Adrenal gland (tissue), 5 donors: Measurements from ENCODE around the gene FGD4.

Source experiments
- POLR2A ChIP-seq, 2 donors: fragments of 450-650 bp; IDR thresholded peaks; one replicate each; pipeline ENCODE4 v1.6.1; 2017; ENCODE audit warnings: antibody characterized with exemption in 2 of 2, mild to moderate bottlenecking in 2 of 2, moderate library complexity in 1 of 2
- TF ChIP-seq, protein P1 (sequence below), 6 experiments: fragments of 450-650 bp in 4 of 6; fragments of 200-600 bp in 2 of 6; sonication (generic) in 1 of 6; IDR thresholded peaks; 1 replicate in 5 of 6; 2 replicates in 1 of 6; pipeline versions ENCODE4 v1.5.1 to v1.8.0; 2016 to 2021; ENCODE audit warnings: antibody characterized with exemption in 6 of 6, mild to moderate bottlenecking in 2 of 6, moderate library complexity in 1 of 6
- donor health status: DM: no; HTN: no; CAD: no.

DNA sequence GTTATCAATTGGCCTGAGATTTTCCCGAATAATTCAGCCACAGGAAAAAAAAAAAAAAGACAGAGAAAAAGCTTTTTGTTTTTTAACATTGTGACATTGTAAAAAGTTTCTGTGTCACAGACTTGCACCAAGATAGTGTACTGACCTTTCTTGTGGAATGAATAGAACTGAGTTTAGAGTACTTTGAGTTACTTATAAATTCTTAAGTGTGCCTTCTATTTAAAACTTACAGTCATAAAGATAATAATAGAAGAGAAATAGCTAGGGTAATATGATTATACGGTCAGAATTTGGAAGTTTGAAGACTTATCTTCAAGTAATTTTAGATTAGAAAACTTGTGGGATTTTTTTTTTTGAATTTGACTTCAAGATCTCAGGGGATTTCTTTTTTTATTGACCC is 88.8 kb downstream of the FGD4 start:
- TF ChIP-seq, protein P1, sequence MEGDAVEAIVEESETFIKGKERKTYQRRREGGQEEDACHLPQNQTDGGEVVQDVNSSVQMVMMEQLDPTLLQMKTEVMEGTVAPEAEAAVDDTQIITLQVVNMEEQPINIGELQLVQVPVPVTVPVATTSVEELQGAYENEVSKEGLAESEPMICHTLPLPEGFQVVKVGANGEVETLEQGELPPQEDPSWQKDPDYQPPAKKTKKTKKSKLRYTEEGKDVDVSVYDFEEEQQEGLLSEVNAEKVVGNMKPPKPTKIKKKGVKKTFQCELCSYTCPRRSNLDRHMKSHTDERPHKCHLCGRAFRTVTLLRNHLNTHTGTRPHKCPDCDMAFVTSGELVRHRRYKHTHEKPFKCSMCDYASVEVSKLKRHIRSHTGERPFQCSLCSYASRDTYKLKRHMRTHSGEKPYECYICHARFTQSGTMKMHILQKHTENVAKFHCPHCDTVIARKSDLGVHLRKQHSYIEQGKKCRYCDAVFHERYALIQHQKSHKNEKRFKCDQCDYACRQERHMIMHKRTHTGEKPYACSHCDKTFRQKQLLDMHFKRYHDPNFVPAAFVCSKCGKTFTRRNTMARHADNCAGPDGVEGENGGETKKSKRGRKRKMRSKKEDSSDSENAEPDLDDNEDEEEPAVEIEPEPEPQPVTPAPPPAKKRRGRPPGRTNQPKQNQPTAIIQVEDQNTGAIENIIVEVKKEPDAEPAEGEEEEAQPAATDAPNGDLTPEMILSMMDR (IDR thresholded peaks at IDR 0.05) = no peak
- no peak for TF ChIP-seq POLR2A (IDR thresholded peaks at IDR 0.05)
